Measurements from ENCODE around the gene OR6K3. TPM values are rescaled to one million over a fixed set of nuclear protein-coding genes. Genes with fewer than 3 reads are reported as not detected.

Gene OR6K3
- polyA plus RNA-seq, 2 of the 4 experiments (the other 2 are of a cell fraction) = not detected

DNA sequence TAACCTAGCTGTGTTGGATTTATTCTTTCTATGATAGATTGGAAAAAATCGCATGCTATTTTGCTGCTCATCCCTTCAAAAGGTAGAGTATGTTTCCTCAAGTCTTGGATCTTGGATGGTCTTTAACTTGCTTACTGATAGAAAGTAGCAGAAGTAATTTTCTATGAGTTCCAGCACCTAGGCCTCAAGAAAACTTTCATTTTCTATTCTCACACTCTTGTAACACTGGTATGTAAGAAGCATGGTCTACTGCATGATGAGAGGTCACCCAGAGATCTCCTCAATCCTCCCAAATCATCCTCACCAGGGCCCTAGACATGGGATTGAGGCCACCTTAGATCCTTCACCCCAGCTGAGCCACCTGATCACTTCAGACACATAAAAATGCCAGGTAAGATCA lies 41.2 kb downstream of the OR6K3 start:
- POLR2A ChIA-PET = no interaction called here
- FAIRE-seq (no peak), DNase-seq (ENCODE audit: low read depth in 1 of 2, low spot score in 1 of 2) (no peak), ATAC-seq (no peak)
- CTCF ChIA-PET = interaction anchor here (1.5 kb wide), 1 partner anchor 10 kb away, joined by 4 read pairs; no protein-coding TSS in a partner anchor
- 12% methylated on average over 1 of the region's 1 CpG for WGBS (ENCODE audit: missing lambda C conversion rate)
- no peaks in the 10 kb centered on the region for H3K9me3 ChIP-seq
- no peak overlapping the region for H3K27ac ChIP-seq
- H3K4me3 ChIP-seq = no peak overlapping the region
- H3K4me2 ChIP-seq = no peak overlapping the region
- TF ChIP-seq, protein P1, sequence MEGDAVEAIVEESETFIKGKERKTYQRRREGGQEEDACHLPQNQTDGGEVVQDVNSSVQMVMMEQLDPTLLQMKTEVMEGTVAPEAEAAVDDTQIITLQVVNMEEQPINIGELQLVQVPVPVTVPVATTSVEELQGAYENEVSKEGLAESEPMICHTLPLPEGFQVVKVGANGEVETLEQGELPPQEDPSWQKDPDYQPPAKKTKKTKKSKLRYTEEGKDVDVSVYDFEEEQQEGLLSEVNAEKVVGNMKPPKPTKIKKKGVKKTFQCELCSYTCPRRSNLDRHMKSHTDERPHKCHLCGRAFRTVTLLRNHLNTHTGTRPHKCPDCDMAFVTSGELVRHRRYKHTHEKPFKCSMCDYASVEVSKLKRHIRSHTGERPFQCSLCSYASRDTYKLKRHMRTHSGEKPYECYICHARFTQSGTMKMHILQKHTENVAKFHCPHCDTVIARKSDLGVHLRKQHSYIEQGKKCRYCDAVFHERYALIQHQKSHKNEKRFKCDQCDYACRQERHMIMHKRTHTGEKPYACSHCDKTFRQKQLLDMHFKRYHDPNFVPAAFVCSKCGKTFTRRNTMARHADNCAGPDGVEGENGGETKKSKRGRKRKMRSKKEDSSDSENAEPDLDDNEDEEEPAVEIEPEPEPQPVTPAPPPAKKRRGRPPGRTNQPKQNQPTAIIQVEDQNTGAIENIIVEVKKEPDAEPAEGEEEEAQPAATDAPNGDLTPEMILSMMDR (IDR thresholded peaks at IDR 0.05) = no peak
- no peak for TF ChIP-seq GATA3 (IDR thresholded peaks at IDR 0.05; ENCODE audit: borderline replicate concordance)
- no peak for TF ChIP-seq SREBF2 (IDR thresholded peaks at IDR 0.05)
- TF ChIP-seq NPAS2 (CRISPR knock-in tag; IDR thresholded peaks at IDR 0.05; ENCODE audit: borderline replicate concordance) = no peak
- TF ChIP-seq, protein P2, sequence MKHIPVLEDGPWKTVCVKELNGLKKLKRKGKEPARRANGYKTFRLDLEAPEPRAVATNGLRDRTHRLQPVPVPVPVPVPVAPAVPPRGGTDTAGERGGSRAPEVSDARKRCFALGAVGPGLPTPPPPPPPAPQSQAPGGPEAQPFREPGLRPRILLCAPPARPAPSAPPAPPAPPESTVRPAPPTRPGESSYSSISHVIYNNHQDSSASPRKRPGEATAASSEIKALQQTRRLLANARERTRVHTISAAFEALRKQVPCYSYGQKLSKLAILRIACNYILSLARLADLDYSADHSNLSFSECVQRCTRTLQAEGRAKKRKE (CRISPR knock-in tag; IDR thresholded peaks at IDR 0.05; ENCODE audit: low read depth) = no peak
- TF ChIP-seq FOXS1 (CRISPR knock-in tag; IDR thresholded peaks at IDR 0.05) = no peak
- TF ChIP-seq, protein P3, sequence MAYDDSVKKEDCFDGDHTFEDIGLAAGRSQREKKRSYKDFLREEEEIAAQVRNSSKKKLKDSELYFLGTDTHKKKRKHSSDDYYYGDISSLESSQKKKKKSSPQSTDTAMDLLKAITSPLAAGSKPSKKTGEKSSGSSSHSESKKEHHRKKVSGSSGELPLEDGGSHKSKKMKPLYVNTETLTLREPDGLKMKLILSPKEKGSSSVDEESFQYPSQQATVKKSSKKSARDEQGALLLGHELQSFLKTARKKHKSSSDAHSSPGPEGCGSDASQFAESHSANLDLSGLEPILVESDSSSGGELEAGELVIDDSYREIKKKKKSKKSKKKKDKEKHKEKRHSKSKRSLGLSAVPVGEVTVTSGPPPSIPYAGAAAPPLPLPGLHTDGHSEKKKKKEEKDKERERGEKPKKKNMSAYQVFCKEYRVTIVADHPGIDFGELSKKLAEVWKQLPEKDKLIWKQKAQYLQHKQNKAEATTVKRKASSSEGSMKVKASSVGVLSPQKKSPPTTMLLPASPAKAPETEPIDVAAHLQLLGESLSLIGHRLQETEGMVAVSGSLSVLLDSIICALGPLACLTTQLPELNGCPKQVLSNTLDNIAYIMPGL (CRISPR knock-in tag; IDR thresholded peaks at IDR 0.05; ENCODE audit: borderline replicate concordance) = no peak
- no peak for TF ChIP-seq EHF (CRISPR knock-in tag; IDR thresholded peaks at IDR 0.05)
- TF ChIP-seq CBX2 (IDR thresholded peaks at IDR 0.05; ENCODE audit: borderline replicate concordance, low read depth) = no peak
- TF ChIP-seq, protein P4, sequence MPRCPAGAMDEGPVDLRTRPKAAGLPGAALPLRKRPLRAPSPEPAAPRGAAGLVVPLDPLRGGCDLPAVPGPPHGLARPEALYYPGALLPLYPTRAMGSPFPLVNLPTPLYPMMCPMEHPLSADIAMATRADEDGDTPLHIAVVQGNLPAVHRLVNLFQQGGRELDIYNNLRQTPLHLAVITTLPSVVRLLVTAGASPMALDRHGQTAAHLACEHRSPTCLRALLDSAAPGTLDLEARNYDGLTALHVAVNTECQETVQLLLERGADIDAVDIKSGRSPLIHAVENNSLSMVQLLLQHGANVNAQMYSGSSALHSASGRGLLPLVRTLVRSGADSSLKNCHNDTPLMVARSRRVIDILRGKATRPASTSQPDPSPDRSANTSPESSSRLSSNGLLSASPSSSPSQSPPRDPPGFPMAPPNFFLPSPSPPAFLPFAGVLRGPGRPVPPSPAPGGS (IDR thresholded peaks at IDR 0.05) = no peak
- TF ChIP-seq ZSCAN20 (CRISPR knock-in tag; IDR thresholded peaks at IDR 0.05) = no peak
- TF ChIP-seq CHD4 (IDR thresholded peaks at IDR 0.05; ENCODE audit: borderline replicate concordance) = no peak
- TF ChIP-seq MAFK (IDR thresholded peaks at IDR 0.05; ENCODE audit: partially characterized antibody) = no peak
- no peak for TF ChIP-seq KDM1A (IDR thresholded peaks at IDR 0.05; ENCODE audit: low read depth)
- TF ChIP-seq POLR2A (IDR thresholded peaks at IDR 0.05; ENCODE audit: low read length) = no peak
- TF ChIP-seq, protein P5, sequence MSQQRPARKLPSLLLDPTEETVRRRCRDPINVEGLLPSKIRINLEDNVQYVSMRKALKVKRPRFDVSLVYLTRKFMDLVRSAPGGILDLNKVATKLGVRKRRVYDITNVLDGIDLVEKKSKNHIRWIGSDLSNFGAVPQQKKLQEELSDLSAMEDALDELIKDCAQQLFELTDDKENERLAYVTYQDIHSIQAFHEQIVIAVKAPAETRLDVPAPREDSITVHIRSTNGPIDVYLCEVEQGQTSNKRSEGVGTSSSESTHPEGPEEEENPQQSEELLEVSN (IDR thresholded peaks at IDR 0.05; ENCODE audit: borderline replicate concordance, low read depth) = no peak
- TF ChIP-seq HOXB13 (CRISPR knock-in tag; IDR thresholded peaks at IDR 0.05; ENCODE audit: low read depth) = no peak
- TF ChIP-seq EHMT2 (IDR thresholded peaks at IDR 0.05; ENCODE audit: low read depth) = no peak
- TF ChIP-seq HEYL (CRISPR knock-in tag; IDR thresholded peaks at IDR 0.05) = no peak
- H3K4me1 ChIP-seq = no peaks in the 10 kb centered on the region

DNA sequence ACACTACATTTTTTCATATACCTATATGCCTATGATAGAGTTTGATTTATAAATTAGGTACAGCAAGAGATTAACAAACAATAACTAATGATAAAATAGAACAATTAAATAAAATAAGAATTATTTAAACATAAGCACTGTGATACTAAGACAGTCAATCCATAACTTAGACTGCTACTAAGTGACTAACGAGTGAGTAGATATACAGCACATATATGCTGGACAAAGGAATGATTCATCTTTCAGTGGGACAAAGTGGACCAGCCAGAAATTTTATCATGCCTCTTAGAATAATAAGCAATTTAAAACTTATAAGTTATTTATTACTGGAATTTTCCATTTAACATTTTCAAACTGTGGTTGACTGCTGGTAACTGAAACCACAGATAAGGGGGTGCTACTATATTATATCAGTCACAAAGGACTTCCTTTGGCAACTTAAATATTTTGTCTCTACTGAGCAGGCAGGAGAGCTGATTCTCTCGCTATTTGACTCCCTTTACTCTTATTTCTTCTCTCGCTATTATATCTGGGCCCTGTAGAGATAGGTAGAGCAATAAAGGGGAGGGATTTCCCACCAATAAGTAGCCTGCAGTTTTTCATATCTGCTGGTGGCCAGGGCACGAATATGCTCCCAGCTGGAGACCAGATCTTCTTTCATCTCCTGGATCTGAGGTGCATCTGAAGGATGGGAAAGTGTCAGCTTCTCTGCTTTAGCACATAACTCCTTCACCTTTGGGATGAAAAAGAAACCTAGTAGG lies 44.8 kb downstream of the OR6K3 start:
- H3K9me3 ChIP-seq = no peaks in the 10 kb centered on the region
- no peak overlapping the region for H3K4me3 ChIP-seq
- FAIRE-seq (no peak), ATAC-seq (no peak), DNase-seq (ENCODE audit: low read depth in 1 of 2, low spot score in 1 of 2) (no peak)
- ChIA-PET POLR2A (no interaction called here), CTCF (no interaction called here)
- H3K4me1 ChIP-seq = no peaks in the 10 kb centered on the region
- no peak overlapping the region for H3K4me2 ChIP-seq
- H3K27ac ChIP-seq = no peak overlapping the region
- WGBS (ENCODE audit: missing lambda C conversion rate) = 5% methylated on average over 4 of the region's 4 CpGs
- TF ChIP-seq JUNB (IDR thresholded peaks at IDR 0.05) (no peak), ZC3H11A (IDR thresholded peaks at IDR 0.05) (no peak), CHD2 (IDR thresholded peaks at IDR 0.05; ENCODE audit: low read length, partially characterized antibody) (no peak), JUN (IDR thresholded peaks at IDR 0.05) (no peak), EP300 (IDR thresholded peaks at IDR 0.05) (no peak), HOXB5 (CRISPR knock-in tag; IDR thresholded peaks at IDR 0.05) (no peak), CHD4 (IDR thresholded peaks at IDR 0.05; ENCODE audit: borderline replicate concordance) (no peak), PHF8 (IDR thresholded peaks at IDR 0.05; ENCODE audit: borderline replicate concordance, low read depth) (no peak), CEBPB (IDR thresholded peaks at IDR 0.05) (no peak), SMC3 (IDR thresholded peaks at IDR 0.05) (no peak), BHLHE40 (IDR thresholded peaks at IDR 0.05; ENCODE audit: low read depth, low read length) (no peak), CBX8 (IDR thresholded peaks at IDR 0.05) (no peak), HDAC2 (IDR thresholded peaks at IDR 0.05) (no peak)

Data from A549 (cell line).